ENCODE measurements around the gene FRMD6. TPM values are rescaled to one million over a fixed set of nuclear protein-coding genes. Genes with fewer than 3 reads are reported as not detected.

Gene FRMD6
- total RNA-seq, 2 donors from 2014 or later: 10.2 to 11.2 TPM

DNA sequence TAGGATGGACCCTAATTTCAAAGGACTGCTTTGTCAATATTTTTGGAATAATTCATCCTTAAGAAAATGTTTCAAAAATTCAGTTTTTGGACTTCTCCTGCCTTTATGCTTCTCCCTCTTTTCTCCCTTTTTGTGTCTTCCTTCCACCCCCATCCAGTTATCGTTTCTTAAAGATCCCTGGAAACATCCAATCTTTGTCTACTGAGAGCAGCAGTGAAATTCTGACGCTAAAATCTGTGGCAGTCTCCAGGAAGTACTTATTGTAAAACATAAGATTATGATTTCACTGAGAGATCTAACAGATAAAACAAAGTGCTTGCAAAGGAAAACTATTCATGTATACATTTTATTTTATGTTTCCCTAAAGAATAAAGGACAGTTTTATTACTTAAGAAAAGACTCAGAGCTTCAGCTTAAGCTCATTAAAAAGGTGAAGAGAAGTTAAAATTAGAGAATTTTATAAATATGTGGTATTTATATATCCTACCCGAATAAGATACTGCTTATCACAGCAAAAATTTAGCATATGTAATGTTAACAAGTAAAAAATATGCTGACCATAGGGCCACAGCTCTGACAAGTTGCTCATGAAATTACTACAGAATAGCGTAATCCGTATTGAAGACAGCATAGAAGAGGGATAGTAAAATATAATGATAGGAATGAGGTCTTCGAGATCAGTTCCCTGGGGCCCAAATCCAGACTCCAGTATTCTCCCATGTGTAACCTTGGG is 6.9 kb downstream of the FRMD6 start:
- intact Hi-C loops (cut with DNase I): no loop called here
- no peak for ATAC-seq
- H3K9me3 ChIP-seq: no peaks in the 10 kb centered on the region
- H3K27me3 ChIP-seq: no peaks in the 10 kb centered on the region
- no peaks in the 10 kb centered on the region for H3K36me3 ChIP-seq (replicated peaks in 1 of 2; ENCODE audit: insufficient read depth in 1 of 2, low read depth in 2 of 2)
- no peak for DNase-seq
- TF ChIP-seq POLR2A (IDR thresholded peaks at IDR 0.05): no peak
- TF ChIP-seq, protein P1, sequence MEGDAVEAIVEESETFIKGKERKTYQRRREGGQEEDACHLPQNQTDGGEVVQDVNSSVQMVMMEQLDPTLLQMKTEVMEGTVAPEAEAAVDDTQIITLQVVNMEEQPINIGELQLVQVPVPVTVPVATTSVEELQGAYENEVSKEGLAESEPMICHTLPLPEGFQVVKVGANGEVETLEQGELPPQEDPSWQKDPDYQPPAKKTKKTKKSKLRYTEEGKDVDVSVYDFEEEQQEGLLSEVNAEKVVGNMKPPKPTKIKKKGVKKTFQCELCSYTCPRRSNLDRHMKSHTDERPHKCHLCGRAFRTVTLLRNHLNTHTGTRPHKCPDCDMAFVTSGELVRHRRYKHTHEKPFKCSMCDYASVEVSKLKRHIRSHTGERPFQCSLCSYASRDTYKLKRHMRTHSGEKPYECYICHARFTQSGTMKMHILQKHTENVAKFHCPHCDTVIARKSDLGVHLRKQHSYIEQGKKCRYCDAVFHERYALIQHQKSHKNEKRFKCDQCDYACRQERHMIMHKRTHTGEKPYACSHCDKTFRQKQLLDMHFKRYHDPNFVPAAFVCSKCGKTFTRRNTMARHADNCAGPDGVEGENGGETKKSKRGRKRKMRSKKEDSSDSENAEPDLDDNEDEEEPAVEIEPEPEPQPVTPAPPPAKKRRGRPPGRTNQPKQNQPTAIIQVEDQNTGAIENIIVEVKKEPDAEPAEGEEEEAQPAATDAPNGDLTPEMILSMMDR (IDR thresholded peaks at IDR 0.05): no peak
- no peak overlapping the region for H3K27ac ChIP-seq
- no peak overlapping the region for H3K4me3 ChIP-seq
- peaks cover 3% of the 10 kb centered on the region for H3K4me1 ChIP-seq
- WGBS, 2 donors: 75 to 77% methylated on average over 6 of the region's 6 CpGs

DNA sequence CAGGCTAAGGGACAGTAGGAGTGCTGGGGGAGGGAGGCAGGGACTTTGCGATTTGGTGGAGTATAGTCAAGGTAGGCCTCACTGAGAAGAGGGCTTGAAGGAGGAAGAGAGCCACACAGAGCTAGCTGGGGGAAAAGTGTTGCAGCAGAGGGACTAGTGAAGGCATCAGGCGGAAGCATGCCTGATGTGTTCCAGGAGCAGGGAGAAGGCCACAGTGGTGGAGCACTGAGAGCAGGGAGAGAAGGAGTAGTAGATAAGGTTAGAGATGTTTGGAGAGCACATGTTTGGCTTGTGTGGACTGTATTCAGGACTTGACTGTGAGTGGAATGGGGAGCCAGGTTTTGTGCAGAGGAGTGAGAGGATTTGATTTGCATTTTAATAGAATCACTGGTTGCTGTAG is 9.0 kb downstream of the FRMD6 start:
- no peak overlapping the region for H3K27ac ChIP-seq
- 79 to 93% methylated on average over 2 of the region's 2 CpGs for WGBS, 2 donors
- DNase-seq: no peak
- no peaks in the 10 kb centered on the region for H3K9me3 ChIP-seq
- H3K4me3 ChIP-seq: no peak overlapping the region
- TF ChIP-seq, protein P1 (IDR thresholded peaks at IDR 0.05): no peak
- TF ChIP-seq POLR2A (IDR thresholded peaks at IDR 0.05): no peak
- H3K36me3 ChIP-seq (replicated peaks in 1 of 2; ENCODE audit: insufficient read depth in 1 of 2, low read depth in 2 of 2): no peaks in the 10 kb centered on the region
- intact Hi-C loops (cut with DNase I): no loop called here
- no peaks in the 10 kb centered on the region for H3K27me3 ChIP-seq
- no peak for ATAC-seq
- no peaks in the 10 kb centered on the region for H3K4me1 ChIP-seq

DNA sequence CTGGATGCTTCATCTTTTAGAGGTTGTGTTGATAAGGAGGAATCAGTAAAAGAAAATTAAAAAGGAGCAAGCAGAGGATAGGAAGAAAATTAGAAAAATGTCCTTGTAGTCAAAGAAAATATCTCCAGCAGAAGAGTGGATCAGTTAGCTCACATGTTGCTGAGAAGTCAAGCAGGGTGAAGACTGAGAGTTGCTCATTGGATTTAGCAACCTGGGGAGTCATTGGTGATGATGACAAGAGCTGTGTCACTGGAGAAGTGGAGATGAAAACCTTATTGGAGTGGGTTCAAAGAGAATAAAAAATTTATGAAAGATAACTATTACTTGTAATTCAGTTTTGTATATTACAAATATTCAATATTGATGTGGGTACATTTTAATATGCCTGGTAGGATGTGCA is 9.8 kb downstream of the FRMD6 start:
- Histone ChIP-seq H3K27ac (no peak overlapping the region), H3K4me1 (no peaks in the 10 kb centered on the region), H3K4me3 (no peak overlapping the region), H3K9me3 (no peaks in the 10 kb centered on the region), H3K36me3 (replicated peaks in 1 of 2; ENCODE audit: insufficient read depth in 1 of 2, low read depth in 2 of 2) (no peaks in the 10 kb centered on the region), H3K27me3 (no peaks in the 10 kb centered on the region)
- ATAC-seq (no peak), DNase-seq (no peak)
- TF ChIP-seq, protein P1 (IDR thresholded peaks at IDR 0.05): no peak
- no peak for TF ChIP-seq POLR2A (IDR thresholded peaks at IDR 0.05)
- intact Hi-C loops (cut with DNase I): no loop called here

DNA sequence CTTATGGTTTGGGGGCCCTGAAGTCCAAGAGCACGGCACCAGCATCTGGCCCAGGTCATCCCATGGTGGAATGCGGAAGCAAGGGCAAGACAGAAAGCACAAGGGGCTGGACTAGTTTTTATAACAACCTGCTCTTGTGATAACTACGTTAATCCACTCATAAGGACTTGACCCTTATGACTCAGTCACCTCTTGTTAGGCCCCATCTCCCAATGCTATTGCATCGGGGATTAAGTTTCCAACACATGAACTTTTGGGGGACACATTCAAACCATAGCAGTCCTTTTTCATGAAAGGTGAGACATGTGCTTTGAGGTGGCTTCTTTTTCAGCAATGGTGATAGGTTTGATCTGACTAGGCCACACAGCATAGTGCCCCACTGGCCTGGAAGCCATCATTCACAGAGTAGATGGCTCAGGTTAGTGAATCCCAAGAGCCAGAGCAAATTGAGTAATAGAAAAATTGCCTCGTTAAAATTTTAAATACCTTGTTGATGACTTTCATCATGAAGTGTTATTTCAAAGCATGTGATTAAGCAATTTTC is 12.1 kb downstream of the FRMD6 start:
- Histone ChIP-seq H3K27me3 (no peaks in the 10 kb centered on the region), H3K27ac (no peak overlapping the region), H3K4me1 (no peaks in the 10 kb centered on the region), H3K36me3 (replicated peaks in 1 of 2; ENCODE audit: insufficient read depth in 1 of 2, low read depth in 2 of 2) (no peaks in the 10 kb centered on the region), H3K4me3 (no peak overlapping the region), H3K9me3 (no peaks in the 10 kb centered on the region)
- no peak for TF ChIP-seq POLR2A (IDR thresholded peaks at IDR 0.05)
- TF ChIP-seq, protein P1 (IDR thresholded peaks at IDR 0.05): no peak
- 86 to 88% methylated on average over 5 of the region's 5 CpGs for WGBS, 2 donors
- no peak for ATAC-seq
- DNase-seq: no peak
- intact Hi-C loops (cut with DNase I): no loop called here

DNA sequence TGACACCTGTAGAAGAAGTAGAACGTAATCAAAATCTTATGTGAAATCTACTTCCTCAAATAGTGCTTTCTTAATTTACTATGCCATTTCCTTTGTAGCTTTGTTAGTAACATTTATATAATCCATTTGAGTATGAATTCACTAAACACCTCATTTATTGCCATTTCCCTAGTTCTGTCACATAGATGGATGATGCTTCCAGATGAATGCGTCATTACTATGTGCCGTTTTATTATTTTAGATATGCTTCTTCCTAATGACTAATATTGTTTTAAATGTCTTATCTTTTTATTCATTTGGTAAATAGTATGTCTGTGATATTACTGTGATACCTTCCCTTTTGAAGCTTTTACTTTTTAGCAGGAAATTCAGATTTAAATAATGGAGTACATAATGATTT is 14.4 kb downstream of the FRMD6 start:
- no peaks in the 10 kb centered on the region for H3K4me1 ChIP-seq
- H3K27me3 ChIP-seq: no peaks in the 10 kb centered on the region
- WGBS, 2 donors: 75 to 80% methylated on average over 3 of the region's 3 CpGs
- ATAC-seq (no peak), DNase-seq (no peak)
- no peaks in the 10 kb centered on the region for H3K9me3 ChIP-seq
- intact Hi-C loops (cut with DNase I): no loop called here
- H3K4me3 ChIP-seq: no peak overlapping the region
- TF ChIP-seq POLR2A (IDR thresholded peaks at IDR 0.05): no peak
- TF ChIP-seq, protein P1 (IDR thresholded peaks at IDR 0.05): no peak
- H3K27ac ChIP-seq: no peak overlapping the region
- no peaks in the 10 kb centered on the region for H3K36me3 ChIP-seq (replicated peaks in 1 of 2; ENCODE audit: insufficient read depth in 1 of 2, low read depth in 2 of 2)
